ENCODE measurements around the gene HAPSTR1. TPM values are rescaled to one million over a fixed set of nuclear protein-coding genes. Genes with fewer than 3 reads are reported as not detected.

HAPSTR1 gene
- total RNA-seq, 1 donor from 2014 or later = 86.0 TPM

GRCh38 chr16:9047689-9048301, 43.6 kb upstream of the HAPSTR1 start:
- no peaks in the 10 kb centered on the region for H3K9me3 Mint-ChIP-seq (ENCODE audit: unreplicated experiment)
- DNase-seq (ENCODE audit: low spot score) = peak; percentile 45
- TF ChIP-seq, protein P1, sequence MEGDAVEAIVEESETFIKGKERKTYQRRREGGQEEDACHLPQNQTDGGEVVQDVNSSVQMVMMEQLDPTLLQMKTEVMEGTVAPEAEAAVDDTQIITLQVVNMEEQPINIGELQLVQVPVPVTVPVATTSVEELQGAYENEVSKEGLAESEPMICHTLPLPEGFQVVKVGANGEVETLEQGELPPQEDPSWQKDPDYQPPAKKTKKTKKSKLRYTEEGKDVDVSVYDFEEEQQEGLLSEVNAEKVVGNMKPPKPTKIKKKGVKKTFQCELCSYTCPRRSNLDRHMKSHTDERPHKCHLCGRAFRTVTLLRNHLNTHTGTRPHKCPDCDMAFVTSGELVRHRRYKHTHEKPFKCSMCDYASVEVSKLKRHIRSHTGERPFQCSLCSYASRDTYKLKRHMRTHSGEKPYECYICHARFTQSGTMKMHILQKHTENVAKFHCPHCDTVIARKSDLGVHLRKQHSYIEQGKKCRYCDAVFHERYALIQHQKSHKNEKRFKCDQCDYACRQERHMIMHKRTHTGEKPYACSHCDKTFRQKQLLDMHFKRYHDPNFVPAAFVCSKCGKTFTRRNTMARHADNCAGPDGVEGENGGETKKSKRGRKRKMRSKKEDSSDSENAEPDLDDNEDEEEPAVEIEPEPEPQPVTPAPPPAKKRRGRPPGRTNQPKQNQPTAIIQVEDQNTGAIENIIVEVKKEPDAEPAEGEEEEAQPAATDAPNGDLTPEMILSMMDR (IDR thresholded peaks at IDR 0.05; ENCODE audit: unreplicated experiment) = no peak
- H3K4me1 Mint-ChIP-seq (ENCODE audit: unreplicated experiment) = peaks cover 12% of the 10 kb centered on the region
- peaks cover 2% of the 10 kb centered on the region for H3K27me3 Mint-ChIP-seq (ENCODE audit: unreplicated experiment)
- no peak overlapping the region for H3K4me3 Mint-ChIP-seq (ENCODE audit: unreplicated experiment)
- H3K27ac Mint-ChIP-seq (ENCODE audit: unreplicated experiment) = peak overlapping the region; percentile 77
- H3K36me3 Mint-ChIP-seq (ENCODE audit: low read depth, unreplicated experiment) = no peaks in the 10 kb centered on the region

DNA sequence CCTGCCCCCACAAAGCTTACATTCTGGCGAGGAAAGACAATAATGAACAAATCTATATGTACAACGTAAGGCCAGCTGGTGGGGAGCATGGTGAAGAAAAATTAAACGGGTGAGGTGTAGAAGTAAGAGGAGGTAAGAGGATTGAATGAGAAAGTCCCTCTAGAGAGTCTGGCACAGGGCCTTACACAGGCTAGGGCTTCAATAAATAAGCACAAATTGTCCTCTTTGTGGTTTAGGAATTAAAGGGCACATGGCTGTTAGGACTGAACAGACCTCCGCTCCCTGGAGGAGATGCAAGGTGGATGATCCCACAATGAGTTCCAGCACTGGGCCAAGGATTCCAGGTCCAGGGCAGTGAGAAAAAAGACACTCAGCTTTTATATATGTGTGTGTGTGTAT, 43.1 kb upstream of the HAPSTR1 start:
- Mint-ChIP-seq H3K27me3 (ENCODE audit: unreplicated experiment) (peaks cover 2% of the 10 kb centered on the region), H3K4me1 (ENCODE audit: unreplicated experiment) (peaks cover 15% of the 10 kb centered on the region), H3K4me3 (ENCODE audit: unreplicated experiment) (no peak overlapping the region), H3K9me3 (ENCODE audit: unreplicated experiment) (no peaks in the 10 kb centered on the region), H3K36me3 (ENCODE audit: low read depth, unreplicated experiment) (no peaks in the 10 kb centered on the region), H3K27ac (ENCODE audit: unreplicated experiment) (peak overlapping the region; percentile 77)
- TF ChIP-seq, protein P1 (IDR thresholded peaks at IDR 0.05; ENCODE audit: unreplicated experiment) = no peak
- no peak for DNase-seq (ENCODE audit: low spot score)

GRCh38 chr16:9049241-9049640, 42.2 kb upstream of the HAPSTR1 start:
- TF ChIP-seq, protein P1 (IDR thresholded peaks at IDR 0.05; ENCODE audit: unreplicated experiment) = no peak
- Mint-ChIP-seq H3K9me3 (ENCODE audit: unreplicated experiment) (no peaks in the 10 kb centered on the region), H3K27me3 (ENCODE audit: unreplicated experiment) (peaks cover 2% of the 10 kb centered on the region), H3K36me3 (ENCODE audit: low read depth, unreplicated experiment) (no peaks in the 10 kb centered on the region), H3K4me1 (ENCODE audit: unreplicated experiment) (peaks cover 15% of the 10 kb centered on the region), H3K4me3 (ENCODE audit: unreplicated experiment) (no peak overlapping the region), H3K27ac (ENCODE audit: unreplicated experiment) (no peak overlapping the region)
- no peak for DNase-seq (ENCODE audit: low spot score)

GRCh38 chr16:9050102-9050830, 41.2 kb upstream of the HAPSTR1 start:
- no peaks in the 10 kb centered on the region for H3K36me3 Mint-ChIP-seq (ENCODE audit: low read depth, unreplicated experiment)
- H3K27ac Mint-ChIP-seq (ENCODE audit: unreplicated experiment) = no peak overlapping the region
- peaks cover 2% of the 10 kb centered on the region for H3K27me3 Mint-ChIP-seq (ENCODE audit: unreplicated experiment)
- H3K9me3 Mint-ChIP-seq (ENCODE audit: unreplicated experiment) = no peaks in the 10 kb centered on the region
- no peak overlapping the region for H3K4me3 Mint-ChIP-seq (ENCODE audit: unreplicated experiment)
- DNase-seq (ENCODE audit: low spot score) = peak; percentile 41
- H3K4me1 Mint-ChIP-seq (ENCODE audit: unreplicated experiment) = peaks cover 15% of the 10 kb centered on the region
- TF ChIP-seq, protein P1 (IDR thresholded peaks at IDR 0.05; ENCODE audit: unreplicated experiment) = peak; percentile 91

DNA sequence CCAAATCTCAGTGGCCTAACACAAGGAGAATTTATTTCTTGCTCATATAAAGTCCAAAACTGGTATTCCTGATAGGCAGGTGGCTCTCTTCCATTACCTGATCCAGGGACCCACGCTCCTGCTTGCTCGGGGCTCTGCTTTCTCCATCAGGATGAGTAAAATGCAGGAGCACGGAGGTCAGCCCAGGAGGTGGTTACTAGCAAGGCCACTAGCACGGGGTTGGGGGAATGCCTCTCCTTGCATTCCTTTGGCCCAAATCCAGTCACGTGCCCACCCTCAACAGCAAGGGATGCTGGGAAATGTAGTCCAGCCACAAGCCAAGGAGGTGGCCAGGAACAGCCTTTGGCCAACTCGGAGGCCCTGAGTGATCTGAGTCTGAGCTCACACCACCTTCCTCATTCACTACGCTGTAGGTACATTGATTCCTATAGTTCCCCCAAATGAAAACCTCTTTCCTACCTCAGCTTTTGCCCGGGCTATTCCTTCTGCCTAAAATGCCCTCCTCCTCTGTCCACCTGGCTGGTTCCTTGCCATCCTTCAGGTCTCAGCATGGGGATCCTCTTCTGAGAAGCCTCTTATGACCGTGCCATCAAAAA, 38.3 kb upstream of the HAPSTR1 start:
- no peaks in the 10 kb centered on the region for H3K9me3 Mint-ChIP-seq (ENCODE audit: unreplicated experiment)
- peak; percentile 76 for DNase-seq (ENCODE audit: low spot score)
- no peaks in the 10 kb centered on the region for H3K36me3 Mint-ChIP-seq (ENCODE audit: low read depth, unreplicated experiment)
- peaks cover 2% of the 10 kb centered on the region for H3K27me3 Mint-ChIP-seq (ENCODE audit: unreplicated experiment)
- no peak overlapping the region for H3K27ac Mint-ChIP-seq (ENCODE audit: unreplicated experiment)
- peaks cover 6% of the 10 kb centered on the region for H3K4me1 Mint-ChIP-seq (ENCODE audit: unreplicated experiment)
- TF ChIP-seq, protein P1 (IDR thresholded peaks at IDR 0.05; ENCODE audit: unreplicated experiment) = no peak
- H3K4me3 Mint-ChIP-seq (ENCODE audit: unreplicated experiment) = peak overlapping the region; percentile 80
